ENCODE results near the gene PDZRN3.

DNA sequence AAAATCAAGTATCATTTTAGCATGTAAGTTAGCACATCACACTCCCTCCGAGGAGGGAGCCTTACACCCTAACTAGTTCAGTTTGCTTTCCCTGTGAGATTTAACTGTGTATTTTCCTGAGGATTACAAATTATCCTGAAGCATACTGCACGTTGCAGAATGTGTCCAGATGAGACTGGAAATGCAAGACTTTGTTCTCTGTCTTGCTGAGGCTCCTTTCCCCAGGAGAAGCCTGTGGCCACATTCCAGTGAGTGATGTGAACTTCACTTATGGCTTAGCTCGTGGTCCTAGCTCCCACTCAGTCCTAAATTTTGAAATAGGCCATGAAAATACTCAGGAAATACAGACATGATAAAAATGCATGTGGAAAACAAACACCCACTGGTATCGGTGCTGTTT lies 23.7 kb downstream of the PDZRN3 start:
- TF ChIP-seq CTCF (conservative IDR thresholded peaks at IDR 0.05 in 1 of 2, IDR thresholded peaks at IDR 0.05 in 1 of 2; ENCODE audit: extremely low read depth in 1 of 2, insufficient read depth in 1 of 2, low read depth in 1 of 2, low read length in 2 of 2) (no peak), EZH2 (IDR thresholded peaks at IDR 0.05; ENCODE audit: borderline replicate concordance, low read length) (no peak)

Measured in mammary epithelial cell (primary cell).